ENCODE measurements around the gene FAM117A.
"Not testable (repeated sequence)": the region's sequence is repeated elsewhere in the genome, so short reads cannot be mapped to it uniquely, and the experiment has no call there.

Gene FAM117A

DNA sequence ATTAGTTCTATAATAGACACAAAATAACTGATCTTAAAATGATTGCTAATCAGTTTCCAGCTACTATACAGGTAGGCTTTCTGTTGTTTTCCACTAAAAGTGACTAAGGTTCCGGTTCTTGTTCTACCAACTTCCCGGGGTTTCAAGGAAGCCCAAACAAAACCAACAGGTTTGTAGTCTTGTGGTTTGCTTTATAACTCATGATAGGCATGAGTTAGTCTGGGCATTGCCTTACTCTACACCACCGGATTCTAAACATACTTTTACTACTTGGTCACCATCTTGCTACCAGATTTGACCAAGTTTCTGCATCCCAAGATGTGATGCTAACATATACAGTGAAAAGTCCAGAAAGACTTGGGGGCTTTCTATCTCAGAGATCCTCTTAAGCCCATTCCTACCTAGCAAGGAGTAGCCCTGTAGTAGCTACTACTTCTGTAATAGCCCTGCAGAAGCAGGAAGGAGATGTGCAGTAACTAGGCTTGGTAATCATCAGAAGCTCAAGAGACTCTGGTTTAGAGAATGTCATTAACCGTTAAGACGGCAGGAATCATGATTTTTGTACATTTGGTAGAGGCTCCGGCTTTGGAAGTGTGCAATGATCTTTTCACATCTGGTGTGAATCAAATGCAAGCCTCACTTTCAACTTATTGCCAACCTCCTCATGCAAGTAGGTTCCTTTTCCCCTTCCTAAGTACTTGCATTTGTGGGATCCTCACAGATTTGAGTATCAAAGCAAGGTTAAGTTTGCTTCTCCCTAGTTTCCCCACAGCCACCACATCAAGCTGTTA is 1.6 kb downstream of the FAM117A start:
- no peak for DNase-seq

DNA sequence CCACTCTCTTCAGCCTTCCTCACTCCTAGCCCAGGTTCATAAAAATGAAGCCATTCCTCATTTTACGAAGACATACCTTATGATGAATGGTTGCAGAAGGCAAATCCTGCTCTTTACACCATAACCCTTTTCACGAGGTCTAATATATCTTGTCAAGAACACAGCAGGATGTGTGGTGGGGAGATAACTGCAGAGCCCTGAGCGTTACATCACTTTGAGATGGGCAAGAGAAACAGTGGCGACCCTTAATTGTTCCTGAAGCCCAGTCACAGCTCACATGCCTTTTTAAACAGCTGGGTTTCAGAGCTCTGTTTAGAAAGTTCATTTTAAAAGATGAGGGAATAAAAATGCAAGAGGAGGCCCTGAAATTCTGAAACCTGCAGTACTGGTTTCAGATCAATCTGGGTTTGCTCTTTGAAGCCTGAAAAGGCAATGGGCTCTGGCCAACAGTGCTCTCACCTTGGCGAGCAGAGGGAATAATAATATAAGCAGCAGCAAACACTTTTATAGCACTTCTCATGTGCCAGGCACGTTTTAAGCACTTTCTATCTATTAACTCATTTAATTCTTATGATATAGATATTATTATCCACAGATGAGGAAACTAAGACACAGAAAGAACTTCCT is 2.9 kb downstream of the FAM117A start:
- no peak for DNase-seq

DNA sequence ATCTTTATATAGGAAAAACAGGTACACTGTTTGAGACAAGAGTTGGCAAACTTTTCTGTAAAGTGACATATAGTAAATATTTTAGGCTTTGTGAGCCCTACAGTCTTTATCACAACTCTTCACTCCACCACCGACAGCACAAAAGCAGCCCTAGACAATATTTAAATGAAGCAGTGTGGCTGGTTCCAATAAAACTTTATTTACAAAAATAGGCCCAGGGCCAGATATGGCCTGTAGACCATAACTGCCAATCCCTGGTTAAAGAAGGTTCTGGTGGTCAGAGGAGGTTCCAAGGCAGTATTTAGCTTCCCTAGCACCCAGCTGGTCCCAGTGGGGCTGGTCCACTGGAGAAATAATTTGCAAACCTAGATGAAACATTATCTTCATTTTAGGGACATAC is 3.6 kb downstream of the FAM117A start:
- DNase-seq: no peak

DNA sequence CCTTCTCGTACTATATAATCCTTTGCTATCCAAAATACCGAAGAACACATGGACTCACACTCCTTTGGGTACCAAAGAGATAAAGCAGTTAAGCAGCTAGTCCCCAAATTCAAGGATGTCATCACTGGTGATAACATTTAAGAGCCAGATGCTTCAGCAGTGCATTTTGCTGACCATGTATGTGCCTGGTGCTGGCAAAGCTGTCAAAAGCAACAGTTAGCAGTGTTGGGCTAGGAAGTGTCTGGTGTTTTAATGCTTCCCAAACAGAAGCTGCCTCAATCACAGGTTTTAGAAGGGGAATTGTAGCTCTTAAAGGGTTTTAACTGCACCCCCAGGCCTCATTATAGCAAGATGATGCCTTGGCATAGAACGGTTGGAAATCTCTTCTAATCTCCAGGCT is 4.7 kb downstream of the FAM117A start:
- no peak for DNase-seq

DNA sequence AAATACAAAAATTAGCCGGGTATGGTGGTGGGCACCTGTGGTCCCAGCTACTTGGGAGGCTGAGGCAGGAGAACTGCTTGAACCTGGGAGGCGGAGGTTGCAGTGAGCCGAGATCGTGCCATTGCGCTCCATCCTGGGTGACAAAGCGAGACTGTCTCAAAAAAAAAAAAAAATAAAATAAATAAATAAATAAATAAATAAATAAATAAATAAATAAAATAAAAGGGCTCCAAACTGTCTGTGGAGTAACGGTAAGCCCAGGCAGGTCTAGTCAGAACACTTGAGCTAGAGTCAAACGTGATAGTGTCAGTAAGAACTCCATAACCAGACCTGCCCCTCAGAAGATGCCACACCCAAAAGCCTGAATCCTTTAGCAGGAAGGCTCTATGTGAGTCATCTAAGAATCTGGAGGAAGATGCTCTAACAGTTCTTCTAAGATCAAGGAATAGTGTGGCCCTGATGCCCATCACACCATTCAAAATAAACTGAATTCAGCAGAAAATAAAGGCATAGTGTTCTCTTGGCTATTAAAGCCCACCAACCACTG is 5.4 kb downstream of the FAM117A start:
- DNase-seq: not testable (repeated sequence)

DNA sequence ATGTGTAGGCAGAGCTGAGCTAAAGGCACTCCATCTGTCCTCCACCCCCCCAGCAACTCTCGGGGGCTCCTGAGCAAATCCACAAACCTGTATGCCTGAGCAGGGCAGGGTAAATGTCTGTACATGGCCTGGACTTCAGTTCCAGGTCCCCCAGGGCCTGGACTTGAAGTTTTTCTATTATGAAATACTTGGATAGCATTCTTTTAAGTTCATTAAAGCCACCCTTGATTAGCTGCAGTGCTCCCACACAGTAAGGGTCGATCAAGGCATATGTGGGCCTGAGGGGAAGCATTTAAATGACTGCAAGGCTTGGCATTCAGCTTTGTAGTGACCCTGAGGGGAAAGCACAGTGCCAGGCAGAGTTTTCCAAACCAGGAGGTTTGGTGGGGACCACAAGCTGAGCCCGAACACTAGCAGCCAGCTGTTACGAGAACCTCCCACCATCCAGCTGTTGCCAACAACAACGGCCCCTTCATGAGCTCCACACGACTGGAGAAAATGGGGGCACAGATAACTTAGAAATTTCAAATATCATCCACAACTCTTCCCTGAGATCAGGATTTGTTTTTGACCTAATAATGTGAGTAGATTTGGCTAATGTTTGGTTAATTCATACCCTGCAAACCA is 6.7 kb downstream of the FAM117A start:
- no peak for DNase-seq

DNA sequence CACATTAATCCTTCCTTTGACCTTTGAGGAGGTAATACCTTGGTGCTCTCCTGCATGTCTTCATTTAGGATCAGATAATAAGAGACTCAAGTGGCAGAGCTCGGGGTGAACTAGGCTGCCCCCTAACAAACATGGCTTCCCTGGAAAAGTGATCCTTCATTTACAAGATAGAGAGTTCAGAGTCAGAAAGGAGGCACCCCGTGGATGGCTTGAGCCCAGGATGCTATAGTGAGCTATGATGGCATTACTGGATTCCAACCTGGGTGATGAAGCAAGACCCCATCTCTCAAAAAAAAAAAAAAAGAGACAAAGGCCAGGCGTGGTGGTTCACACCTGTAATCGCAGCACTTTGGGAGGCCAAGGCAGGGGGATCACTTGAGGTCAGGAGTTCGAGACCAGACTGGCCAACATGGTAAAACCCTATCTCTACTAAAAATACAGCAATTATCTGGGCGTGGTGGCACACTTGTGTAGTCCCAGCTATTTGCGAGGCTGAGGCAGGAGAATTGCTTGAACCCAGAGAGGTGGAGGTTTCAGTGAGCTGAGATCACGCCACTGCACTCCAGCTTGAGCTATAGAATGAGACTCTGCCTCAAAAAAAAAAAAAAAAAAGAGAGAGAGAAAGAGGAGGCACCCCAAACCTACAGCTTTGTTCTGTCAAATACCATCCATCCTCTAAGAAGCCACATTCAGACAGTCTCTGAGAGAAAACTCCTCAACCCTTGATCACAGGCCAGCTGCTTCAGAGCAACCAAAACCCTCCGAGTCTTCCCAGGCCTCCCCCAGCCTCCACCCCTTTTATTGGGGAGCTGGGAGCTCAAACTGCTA is 7.4 kb downstream of the FAM117A start:
- no peak for DNase-seq

DNA sequence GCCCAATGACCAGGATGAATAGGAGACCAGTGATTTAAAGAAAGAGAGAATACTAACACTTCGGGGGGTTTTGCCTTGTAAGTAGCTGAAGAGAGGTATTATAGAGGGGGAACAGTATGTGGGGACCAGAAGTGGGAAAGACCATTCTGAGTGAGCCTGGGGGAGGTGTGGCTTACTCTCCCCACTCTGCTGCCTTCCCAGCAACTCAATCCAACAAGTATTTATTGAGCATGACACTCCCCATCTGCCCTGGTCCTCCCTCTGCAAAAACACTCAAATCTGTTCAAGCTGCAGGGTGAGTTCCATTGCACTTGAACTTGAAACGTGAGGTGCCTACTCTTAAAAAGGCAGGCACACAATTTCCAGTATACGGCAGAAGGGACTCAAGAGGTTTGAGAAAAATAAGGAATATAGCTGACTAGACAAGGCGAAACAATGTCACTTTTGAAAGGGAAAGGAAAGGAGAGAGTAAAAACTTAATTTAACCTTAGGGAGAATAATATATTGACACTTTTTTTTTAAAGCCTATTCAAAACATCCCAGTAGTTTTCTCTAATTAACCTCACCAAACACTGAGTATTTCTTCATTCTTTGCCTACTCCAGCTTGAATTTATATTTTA is 8.2 kb downstream of the FAM117A start:
- DNase-seq: no peak

DNA sequence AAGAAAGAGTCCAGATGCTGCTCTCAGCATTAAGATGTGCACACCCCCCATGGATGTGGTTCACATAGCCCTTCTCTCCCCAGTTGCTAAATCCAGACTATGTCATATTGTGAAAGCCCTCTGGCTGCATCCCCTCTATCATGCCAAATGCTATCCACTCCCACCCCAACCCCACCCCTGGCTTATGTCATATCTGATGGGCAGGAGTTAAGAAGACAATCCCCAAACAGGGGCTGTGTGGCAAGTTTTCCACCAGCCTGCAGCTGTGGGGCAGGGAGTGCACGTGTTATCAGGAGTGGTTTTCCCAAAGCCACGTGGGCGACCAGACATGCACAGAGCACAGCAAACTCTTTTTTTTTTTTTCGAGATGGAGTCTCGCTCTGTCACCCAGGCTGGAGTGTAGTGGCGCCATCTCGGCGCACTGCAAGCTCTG is 10.0 kb downstream of the FAM117A start:
- no peak for DNase-seq

DNA sequence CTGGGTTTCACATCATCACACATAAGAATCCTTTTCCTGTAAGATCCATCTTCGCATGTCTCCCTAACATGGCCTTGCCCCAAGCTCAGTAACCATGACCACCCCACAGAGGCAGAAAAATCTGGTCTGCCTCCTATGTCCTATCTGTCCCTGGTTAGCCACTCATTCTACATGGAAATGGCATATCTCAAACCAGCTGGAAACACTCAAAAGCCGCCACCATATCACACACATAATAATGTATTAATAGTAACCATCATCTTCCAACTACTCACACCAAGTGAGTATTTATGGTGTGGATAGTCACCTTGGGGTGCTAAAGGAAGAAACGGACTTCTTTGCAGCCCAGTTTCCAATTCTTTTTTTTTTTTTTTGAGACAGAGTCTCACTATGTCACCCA is 11.4 kb downstream of the FAM117A start:
- DNase-seq: no peak

DNA sequence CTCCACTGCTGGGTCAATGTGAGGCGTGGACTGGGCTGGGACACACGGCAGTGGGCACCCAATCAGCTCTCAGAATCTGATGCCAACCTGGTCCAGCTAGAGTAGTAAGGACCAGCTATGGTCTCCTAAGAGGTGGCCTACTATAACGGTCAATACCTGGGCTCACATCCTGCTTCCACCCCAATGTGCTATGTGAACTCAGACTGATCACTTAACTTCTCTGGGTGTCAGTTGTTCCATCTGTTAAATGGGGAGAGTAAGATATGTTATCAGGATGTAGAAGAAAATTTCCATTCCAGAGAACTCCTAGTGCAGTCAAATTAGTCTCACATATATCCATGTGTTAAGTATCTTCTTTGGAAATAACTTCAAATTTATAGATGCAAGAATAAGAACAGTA is 14.2 kb downstream of the FAM117A start:
- DNase-seq: no peak

DNA sequence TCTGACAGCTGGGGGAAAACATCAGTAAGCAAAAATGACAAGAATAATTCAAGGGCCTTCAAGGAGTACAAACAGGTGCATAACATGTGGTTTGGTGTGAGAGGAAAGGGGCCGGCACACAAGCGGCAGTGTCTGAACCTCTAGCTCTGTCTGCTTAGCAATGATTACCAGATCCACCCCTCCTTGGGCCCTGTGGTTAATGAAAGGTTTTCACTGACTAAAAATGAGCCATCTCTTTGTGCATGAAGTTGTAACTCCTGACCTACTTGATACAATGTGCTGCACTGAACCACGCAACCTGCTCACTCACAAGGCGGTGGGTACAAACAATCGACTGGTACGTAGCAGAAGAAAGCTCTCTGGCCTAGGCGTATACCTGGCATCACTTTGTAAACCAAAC is 15.1 kb downstream of the FAM117A start:
- peak; percentile 9 for DNase-seq

DNA sequence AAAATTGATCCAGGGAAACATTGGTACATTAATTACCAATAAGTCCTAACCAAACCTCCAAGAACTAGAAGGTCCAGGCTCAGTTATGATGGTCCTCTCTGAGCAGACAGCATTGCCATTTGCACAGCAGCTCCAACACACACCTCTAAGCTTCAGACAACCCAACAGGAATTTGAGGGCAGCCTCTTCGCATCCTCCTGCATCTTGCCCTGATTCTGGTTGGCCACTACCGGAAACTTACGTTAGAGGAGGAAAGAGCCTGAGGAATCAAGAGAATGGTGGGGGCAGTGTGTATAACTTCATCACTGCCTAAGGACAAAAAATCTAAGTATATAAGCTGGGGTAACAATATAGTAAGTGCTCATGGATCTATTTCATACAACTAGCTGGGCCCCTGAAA is 15.7 kb downstream of the FAM117A start:
- no peak for DNase-seq

DNA sequence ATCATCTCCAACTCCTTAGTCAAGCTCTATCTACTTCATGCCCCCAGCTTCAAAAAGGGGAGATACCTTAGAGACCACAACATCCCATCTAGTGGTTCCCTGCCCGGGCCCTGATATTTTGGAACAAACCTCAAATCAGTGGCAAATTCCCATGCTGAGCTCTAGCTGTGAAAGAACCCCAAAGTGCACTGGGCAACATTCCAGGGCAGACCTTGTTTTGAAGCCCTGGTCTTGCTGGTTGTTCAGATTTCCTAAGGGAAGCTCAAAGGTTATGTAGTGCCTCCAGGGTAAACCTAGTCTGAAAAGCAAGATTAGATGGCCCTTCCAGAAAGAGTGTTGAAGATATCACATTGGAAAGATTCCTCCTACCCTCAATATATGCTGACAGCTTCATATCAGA is 16.3 kb downstream of the FAM117A start:
- DNase-seq: no peak

DNA sequence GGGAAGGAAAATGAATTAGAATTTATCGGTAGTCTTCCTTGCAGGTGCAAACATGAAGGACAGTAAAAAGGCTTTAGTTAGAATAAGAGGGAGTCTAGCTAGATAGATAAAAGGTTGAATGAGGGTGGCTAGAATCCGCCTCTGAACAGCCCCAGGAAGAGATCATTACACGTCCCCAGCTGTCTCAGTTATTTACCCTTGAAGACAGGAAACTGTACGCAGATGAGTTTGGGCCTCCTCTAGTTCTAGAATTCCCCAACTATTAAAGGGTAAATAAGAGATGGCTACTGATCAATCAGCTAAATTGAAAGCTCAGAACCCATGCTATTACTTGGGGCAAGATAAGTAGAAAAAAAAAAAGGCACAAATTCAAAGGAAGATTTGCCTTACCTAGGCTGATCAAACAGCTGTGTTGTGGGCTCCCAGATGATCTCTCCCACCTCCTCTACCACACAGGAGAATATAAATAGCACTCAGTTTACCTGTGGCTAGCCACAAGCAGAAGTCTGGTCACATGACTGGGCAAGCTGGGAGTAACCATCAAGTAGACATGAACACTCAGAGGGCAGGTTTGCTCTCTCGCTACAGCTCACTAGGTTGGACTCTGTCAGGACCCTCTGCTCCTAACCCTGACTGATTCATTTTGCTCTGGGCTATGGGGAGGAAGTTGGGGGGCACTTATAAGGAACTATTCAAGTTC is 17.0 kb downstream of the FAM117A start:
- no peak for DNase-seq

DNA sequence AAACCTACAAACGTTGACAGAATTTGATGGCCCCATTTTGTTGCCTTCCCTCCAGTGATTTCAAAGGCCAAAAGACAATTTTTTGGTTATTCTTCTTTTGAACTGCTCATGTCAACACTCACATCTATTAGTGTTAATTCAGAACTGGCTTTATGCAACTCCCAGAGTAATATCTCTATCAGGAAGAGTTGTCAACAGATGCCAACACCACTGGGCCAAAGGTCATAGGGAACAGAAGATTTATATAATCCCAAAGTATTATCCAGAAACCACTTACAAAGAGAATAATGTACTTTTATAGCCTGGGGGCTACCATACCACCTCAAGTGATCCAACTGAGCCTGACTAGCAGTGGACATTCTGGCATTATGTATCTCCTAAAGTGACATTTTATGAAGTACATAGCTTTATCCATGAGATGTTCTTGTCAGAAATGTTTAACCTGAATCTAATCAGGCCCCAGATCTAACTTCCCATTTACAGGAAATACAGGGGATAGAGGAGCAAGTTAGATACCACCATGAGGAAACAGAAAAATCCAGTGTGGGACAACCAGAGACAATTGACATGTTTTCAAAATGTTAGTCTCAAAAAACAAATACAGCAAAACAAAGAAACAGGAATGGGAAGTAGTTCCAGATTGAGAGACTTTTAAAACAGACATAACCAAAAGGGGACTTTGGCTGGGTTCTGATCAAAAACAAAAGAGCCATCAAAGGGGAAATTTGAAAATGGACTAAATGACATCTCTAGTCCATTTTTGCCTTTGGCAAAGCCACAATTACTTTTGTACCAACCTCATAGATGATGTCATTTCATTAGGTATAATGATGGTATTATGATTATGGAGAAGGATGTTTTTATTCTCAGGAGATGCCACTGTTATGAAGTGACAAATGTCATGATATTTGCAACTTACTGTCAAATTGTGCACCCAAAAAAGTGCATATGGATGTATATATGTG is 18.5 kb downstream of the FAM117A start:
- DNase-seq: no peak

DNA sequence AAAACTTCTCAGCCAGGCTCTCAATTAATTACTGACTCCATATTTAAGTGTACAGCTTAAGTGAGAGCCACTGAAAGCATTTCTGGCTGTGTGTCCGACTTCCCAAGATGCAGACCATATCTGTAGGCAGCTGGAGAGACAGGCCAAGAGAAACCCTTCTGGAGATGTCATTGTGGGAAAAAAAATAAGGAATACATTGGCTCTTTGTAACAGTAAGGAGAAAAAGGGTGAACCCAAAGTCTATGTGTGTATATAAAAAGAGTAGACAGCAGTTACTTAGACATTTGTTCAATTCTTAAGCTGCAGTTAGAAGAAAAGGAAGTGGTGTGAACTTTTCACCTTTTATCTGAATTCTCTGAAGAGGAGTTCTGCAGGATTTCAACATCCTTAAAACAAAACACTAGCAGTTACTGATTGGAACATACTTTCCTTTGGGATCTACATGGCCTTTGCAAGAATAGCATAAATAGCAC is 21.7 kb downstream of the FAM117A start:
- DNase-seq: no peak

DNA sequence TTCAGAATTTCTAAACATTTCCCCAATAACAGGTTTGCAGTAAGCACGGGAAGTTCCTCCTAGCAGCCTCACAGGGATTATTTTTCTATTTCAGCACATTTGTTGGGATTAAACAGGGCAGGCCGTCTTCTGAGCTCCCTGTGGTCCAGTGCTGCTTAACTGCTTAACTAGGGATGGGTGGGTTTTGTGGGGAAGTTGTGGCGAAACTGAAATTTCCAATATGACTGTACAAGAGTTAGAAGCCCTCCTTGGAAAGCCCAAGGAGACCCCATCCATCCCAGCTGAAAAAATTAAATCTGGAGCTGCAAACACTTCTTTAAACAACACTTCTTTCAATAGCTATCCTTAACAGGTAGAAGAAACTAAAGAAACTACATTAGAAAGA is 22.2 kb downstream of the FAM117A start:
- DNase-seq: no peak

DNA sequence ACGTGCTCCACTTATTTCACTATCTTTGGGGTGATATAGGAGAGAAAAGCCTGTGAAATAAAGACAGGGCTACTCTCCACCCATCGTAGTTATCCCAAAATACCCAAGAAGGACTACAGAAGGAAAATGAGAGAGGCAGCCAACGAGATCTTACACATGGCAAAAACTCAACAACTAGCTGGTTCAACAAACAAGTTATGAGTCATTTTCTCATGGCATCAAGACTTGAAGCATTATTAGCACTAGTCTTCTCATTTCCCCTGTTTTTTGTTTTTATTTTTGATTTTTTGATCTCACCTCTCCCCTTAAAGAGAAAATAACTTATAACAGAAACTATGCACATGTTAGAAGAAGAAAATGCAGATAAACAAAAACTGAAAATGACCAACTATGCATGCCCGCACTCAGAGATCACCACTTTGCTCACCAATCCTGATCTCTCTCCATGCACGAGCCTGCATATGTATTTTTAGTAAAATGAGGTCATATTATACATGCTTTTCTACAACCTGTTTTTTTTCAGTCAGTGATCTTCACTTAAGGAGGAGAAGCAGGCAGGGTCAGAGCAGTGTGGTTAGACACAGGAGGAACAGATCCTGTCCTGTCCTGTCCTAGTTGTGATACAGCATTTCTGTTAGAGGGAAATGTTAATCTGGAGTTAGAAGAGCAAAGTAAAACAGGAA is 22.8 kb downstream of the FAM117A start:
- no peak for DNase-seq

Measured in activated T-cell treated with anti-CD3 and anti-CD28 coated beads for 4 hours (primary cell).